ENCODE measurements around the gene OR5D18.

GRCh38 chr11:55791606-55792005, 27.8 kb upstream of the OR5D18 start:
- TF ChIP-seq CTCF (IDR thresholded peaks at IDR 0.05) (no peak), REST (IDR thresholded peaks at IDR 0.05; ENCODE audit: insufficient read depth in 1 of 2, low read depth in 2 of 2, low read length in 1 of 2) (no peak), POLR2AphosphoS5 (IDR thresholded peaks at IDR 0.05; ENCODE audit: low read depth, low read length) (no peak), TCF7L2 (IDR thresholded peaks at IDR 0.05; ENCODE audit: low read depth, low read length) (no peak), SIN3A (IDR thresholded peaks at IDR 0.05; ENCODE audit: borderline replicate concordance, insufficient read depth, low read depth, low read length) (no peak)
